IMR-90 (cell line): ENCODE results near the gene DCTD. TPM values are rescaled to one million over a fixed set of nuclear protein-coding genes. Genes with fewer than 3 reads are reported as not detected.

Source experiments
- ATAC-seq: fragments of 200-7000 bp; cut with Tn5 transposase; 2 replicates; pipeline ENCODE4 v1.9.1; 2020; ENCODE audit warnings: low read depth, mild to moderate bottlenecking, moderate library complexity
- BruUV-seq: library from RNA; stranded (reverse); fragments of 400-500 nt; replicated peaks from 2 replicates; lab custom pipeline; 2021; lab: Mats Ljungman, UMichigan
- CTCF ChIA-PET: fragments of 300-600 bp; formaldehyde crosslinking; extraction: SDS; loops from one replicate; lab custom pipeline; 2021; ENCODE audit warnings: antibody characterized with exemption; lab: Yijun Ruan, JAX
- POLR2A ChIA-PET: fragments of 300-600 bp; sonication (Branson Sonifier 250); formaldehyde crosslinking; loops from one replicate; lab custom pipeline; 2022; ENCODE audit warnings: antibody characterized with exemption; ENCODE audit not compliant: unreplicated experiment; lab: Charles Lee
- DNase-seq: peaks from one replicate; pipeline ENCODE4 v3.0.0; 2013
- H2AFZ ChIP-seq: replicated peaks from 2 replicates; pipeline ENCODE3; 2013; ENCODE audit warnings: low read length, mild to moderate bottlenecking; ENCODE audit not compliant: poor library complexity
- H2AK5ac ChIP-seq: 2 replicates; pipeline ENCODE4 v1.6.1; 2013; ENCODE audit warnings: low read depth, low read length, inconsistent platforms
- H2AK9ac ChIP-seq: replicated peaks from 2 replicates; pipeline ENCODE3; 2013; ENCODE audit warnings: mild to moderate bottlenecking, low read depth, low read length, moderate library complexity; ENCODE audit not compliant: poor library complexity
- H2BK120ac ChIP-seq: 2 replicates; pipeline ENCODE4 v1.6.1; 2013; ENCODE audit warnings: low read depth, low read length, inconsistent platforms
- H2BK15ac ChIP-seq: 3 replicates; pipeline ENCODE4 v1.6.1; 2013; ENCODE audit warnings: low read depth, low read length, inconsistent platforms
- H2BK20ac ChIP-seq: 2 replicates; pipeline ENCODE4 v1.6.1; 2013; ENCODE audit warnings: low read depth, mild to moderate bottlenecking, inconsistent platforms, low read length, moderate library complexity
- H2BK5ac ChIP-seq: 2 replicates; pipeline ENCODE4 v1.6.1; 2013; ENCODE audit warnings: mild to moderate bottlenecking, low read depth, low read length, inconsistent platforms; ENCODE audit not compliant: poor library complexity, severe bottlenecking
- H3K14ac ChIP-seq: replicated peaks from 2 replicates; pipeline ENCODE4 v1.6.1; 2013; ENCODE audit warnings: low read depth, low read length, inconsistent platforms
- H3K18ac ChIP-seq: 2 replicates; pipeline ENCODE4 v1.6.1; 2013; ENCODE audit warnings: low read depth, low read length, control low read depth
- H3K23ac ChIP-seq: 2 replicates; pipeline ENCODE4 v1.6.1; 2013; ENCODE audit warnings: low read depth, low read length, inconsistent platforms
- H3K27ac ChIP-seq: 2 replicates; pipeline ENCODE4 v1.5.1; 2013; ENCODE audit warnings: mild to moderate bottlenecking, control low read depth, low read length; ENCODE audit not compliant: insufficient read depth
- H3K27me3 ChIP-seq: 2 replicates; pipeline ENCODE4 v1.6.1; 2013; ENCODE audit warnings: low read length; ENCODE audit not compliant: control insufficient read depth, insufficient read depth
- H3K36me3 ChIP-seq: 2 replicates; pipeline ENCODE4 v1.6.1; 2013; ENCODE audit warnings: low read length, mixed read lengths; ENCODE audit not compliant: control insufficient read depth, insufficient read depth
- H3K4ac ChIP-seq: 2 replicates; pipeline ENCODE4 v1.6.1; 2013; ENCODE audit warnings: low read depth, low read length, inconsistent platforms
- H3K4me1 ChIP-seq: 2 replicates; pipeline ENCODE4 v1.6.1; 2013; ENCODE audit warnings: low read length, mixed read lengths; ENCODE audit not compliant: control insufficient read depth, insufficient read depth
- H3K4me2 ChIP-seq: 2 replicates; pipeline ENCODE4 v1.6.1; 2013; ENCODE audit warnings: low read depth, mild to moderate bottlenecking, control low read depth, low read length, moderate library complexity
- H3K4me3 ChIP-seq: 2 replicates; pipeline ENCODE4 v1.5.1; 2013; ENCODE audit warnings: low read depth, mild to moderate bottlenecking, control low read depth, low read length, moderate library complexity; ENCODE audit not compliant: insufficient read depth
- H3K56ac ChIP-seq: 2 replicates; pipeline ENCODE4 v1.6.1; 2013; ENCODE audit warnings: low read length, inconsistent platforms; ENCODE audit not compliant: insufficient read depth; ENCODE audit errors: extremely low read depth
- H3K79me1 ChIP-seq, 2 experiments: 2 replicates each; pipeline ENCODE4 v1.6.1; 2013; ENCODE audit warnings: low read length in 2 of 2, inconsistent platforms in 1 of 2, low read depth in 1 of 2
- H3K9ac ChIP-seq: 2 replicates; pipeline ENCODE4 v1.6.1; 2013; ENCODE audit warnings: low read depth, low read length, control low read depth
- H3K9me1 ChIP-seq: 2 replicates; pipeline ENCODE4 v1.6.1; 2013; ENCODE audit warnings: low read length, inconsistent platforms; ENCODE audit not compliant: insufficient read depth
- H3K9me3 ChIP-seq: 2 replicates; pipeline ENCODE4 v1.6.1; 2013; ENCODE audit warnings: low read length; ENCODE audit not compliant: control insufficient read depth, insufficient read depth
- H4K20me1 ChIP-seq: 2 replicates; pipeline ENCODE4 v1.6.1; 2013; ENCODE audit warnings: low read length, inconsistent platforms; ENCODE audit not compliant: insufficient read depth
- H4K5ac ChIP-seq: 2 replicates; pipeline ENCODE4 v1.6.1; 2013; ENCODE audit warnings: mild to moderate bottlenecking, low read depth, low read length, control low read depth
- H4K8ac ChIP-seq, 2 experiments: 2 replicates each; pipeline ENCODE4 v1.6.1; 2013; ENCODE audit warnings: low read depth in 2 of 2, low read length in 2 of 2, control low read depth in 1 of 2, inconsistent platforms in 1 of 2
- H4K91ac ChIP-seq: 2 replicates; pipeline ENCODE4 v1.6.1; 2013; ENCODE audit warnings: low read depth, low read length, inconsistent platforms; ENCODE audit not compliant: insufficient read depth
- BHLHE40 ChIP-seq: fragments of 150-350 bp; IDR thresholded peaks from 2 replicates; pipeline ENCODE4 v1.6.1; 2016; ENCODE audit warnings: mild to moderate bottlenecking, low read depth, low read length
- CEBPB ChIP-seq: IDR thresholded peaks from 2 replicates; pipeline ENCODE4 v1.6.1; 2012; ENCODE audit warnings: low read depth, low read length, improper control_type of control experiment
- CHD1 ChIP-seq: IDR thresholded peaks from 2 replicates; pipeline ENCODE4 v1.6.1; 2012; ENCODE audit warnings: low read depth, low read length, improper control_type of control experiment
- FOS ChIP-seq: fragments of 150-350 bp; IDR thresholded peaks from 2 replicates; pipeline ENCODE4 v1.6.1; 2016; ENCODE audit warnings: low read depth, low read length
- MAZ ChIP-seq: IDR thresholded peaks from 2 replicates; pipeline ENCODE4 v1.6.1; 2012; ENCODE audit warnings: low read depth, mild to moderate bottlenecking, low read length, improper control_type of control experiment, moderate library complexity, borderline replicate concordance
- MXI1 ChIP-seq: IDR thresholded peaks from 2 replicates; pipeline ENCODE4 v1.6.1; 2012; ENCODE audit warnings: low read depth, mild to moderate bottlenecking, low read length, moderate library complexity, borderline replicate concordance
- NFE2L2 ChIP-seq: fragments of 150-350 bp; IDR thresholded peaks from 2 replicates; pipeline ENCODE4 v1.6.1; 2016; ENCODE audit warnings: low read depth, mild to moderate bottlenecking, low read length
- POLR2A ChIP-seq: IDR thresholded peaks from 2 replicates; pipeline ENCODE4 v1.6.1; 2012; ENCODE audit warnings: mild to moderate bottlenecking, low read depth, low read length
- RAD21 ChIP-seq: IDR thresholded peaks from 2 replicates; pipeline ENCODE4 v1.6.1; 2012; ENCODE audit warnings: low read length, improper control_type of control experiment
- RCOR1 ChIP-seq: IDR thresholded peaks from 2 replicates; pipeline ENCODE4 v1.6.1; 2012; ENCODE audit warnings: mild to moderate bottlenecking, low read length, improper control_type of control experiment; ENCODE audit not compliant: insufficient replicate concordance
- SMC3 ChIP-seq: fragments of 150-350 bp; IDR thresholded peaks from 2 replicates; pipeline ENCODE4 v1.6.1; 2016; ENCODE audit warnings: low read depth, mild to moderate bottlenecking, antibody characterized with exemption, low read length, moderate library complexity
- WGBS, 2 experiments: methylation state at CpG; one replicate each; pipeline versions ENCODE4 v1.1.5 to v1.1.7; 2013; ENCODE audit warnings: missing lambda C conversion rate in 2 of 2; ENCODE audit not compliant: insufficient read length in 1 of 2; ENCODE audit errors: extremely low coverage in 2 of 2; 5-methylcytosine and 5-hydroxymethylcytosine counted together
- dilution Hi-C: fragments of 300-500 bp; cut with HindIII; formaldehyde crosslinking; loops from one replicate; pipeline ENCODE4 v1.14.3; 2018; ENCODE audit warnings: low sequenced_read_pairs; ENCODE audit not compliant: unreplicated experiment
- in situ Hi-C: fragments of 300-500 bp; cut with MboI; formaldehyde crosslinking; loops from 3 replicates; pipeline ENCODE4 v1.14.3; 2019; ENCODE audit warnings: low sequenced_read_pairs, inconsistent platforms, mixed read lengths
- intact Hi-C: fragments of 100-400 bp; cut with micrococcal nuclease; formaldehyde crosslinking; loops from 2 replicates; pipeline ENCODE4 v1.10.0; 2022
- polyA plus RNA-seq, 3 experiments: library from polyadenylated mRNA; depleted of rRNA; stranded (reverse); fragments of >200 nt; gene quantifications; 2 replicates each; pipeline ENCODE4 v1.2.3, GENCODE V29; 2012; ENCODE audit warnings: low replicate concordance in 1 of 3
- total RNA-seq: library from RNA; depleted of rRNA; stranded (reverse); fragments of >200 nt; gene quantifications from 2 replicates; pipeline ENCODE4 v1.2.3, GENCODE V29; 2012
- TF ChIP-seq, protein P1 (sequence below): fragments of 150-350 bp; IDR thresholded peaks from 2 replicates; pipeline ENCODE4 v1.6.1; 2016; ENCODE audit warnings: low read depth, mild to moderate bottlenecking, low read length, moderate library complexity, borderline replicate concordance
- TF ChIP-seq, protein P2 (sequence below): conservative IDR thresholded peaks from 2 replicates; pipeline ENCODE4 v1.5.1; 2012; ENCODE audit warnings: mild to moderate bottlenecking, low read depth, low read length, improper control_type of control experiment

The DCTD gene
- total and polyA plus RNA-seq, 2 of the 4 experiments (the other 2 are of a cell fraction), result 90.3 to 127 TPM

- TF ChIP-seq CHD1, result no peak
- no peak for TF ChIP-seq RAD21
- no peak for TF ChIP-seq POLR2A
- no peak for TF ChIP-seq FOS
- no peak for TF ChIP-seq BHLHE40
- no peak for TF ChIP-seq SMC3
- no peak for TF ChIP-seq CEBPB
- TF ChIP-seq MXI1, result no peak
- no peak for TF ChIP-seq RCOR1
- no peak for TF ChIP-seq MAZ
- TF ChIP-seq, protein P1, sequence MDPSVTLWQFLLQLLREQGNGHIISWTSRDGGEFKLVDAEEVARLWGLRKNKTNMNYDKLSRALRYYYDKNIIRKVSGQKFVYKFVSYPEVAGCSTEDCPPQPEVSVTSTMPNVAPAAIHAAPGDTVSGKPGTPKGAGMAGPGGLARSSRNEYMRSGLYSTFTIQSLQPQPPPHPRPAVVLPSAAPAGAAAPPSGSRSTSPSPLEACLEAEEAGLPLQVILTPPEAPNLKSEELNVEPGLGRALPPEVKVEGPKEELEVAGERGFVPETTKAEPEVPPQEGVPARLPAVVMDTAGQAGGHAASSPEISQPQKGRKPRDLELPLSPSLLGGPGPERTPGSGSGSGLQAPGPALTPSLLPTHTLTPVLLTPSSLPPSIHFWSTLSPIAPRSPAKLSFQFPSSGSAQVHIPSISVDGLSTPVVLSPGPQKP, result no peak
- no peak for TF ChIP-seq NFE2L2
- TF ChIP-seq, protein P2, sequence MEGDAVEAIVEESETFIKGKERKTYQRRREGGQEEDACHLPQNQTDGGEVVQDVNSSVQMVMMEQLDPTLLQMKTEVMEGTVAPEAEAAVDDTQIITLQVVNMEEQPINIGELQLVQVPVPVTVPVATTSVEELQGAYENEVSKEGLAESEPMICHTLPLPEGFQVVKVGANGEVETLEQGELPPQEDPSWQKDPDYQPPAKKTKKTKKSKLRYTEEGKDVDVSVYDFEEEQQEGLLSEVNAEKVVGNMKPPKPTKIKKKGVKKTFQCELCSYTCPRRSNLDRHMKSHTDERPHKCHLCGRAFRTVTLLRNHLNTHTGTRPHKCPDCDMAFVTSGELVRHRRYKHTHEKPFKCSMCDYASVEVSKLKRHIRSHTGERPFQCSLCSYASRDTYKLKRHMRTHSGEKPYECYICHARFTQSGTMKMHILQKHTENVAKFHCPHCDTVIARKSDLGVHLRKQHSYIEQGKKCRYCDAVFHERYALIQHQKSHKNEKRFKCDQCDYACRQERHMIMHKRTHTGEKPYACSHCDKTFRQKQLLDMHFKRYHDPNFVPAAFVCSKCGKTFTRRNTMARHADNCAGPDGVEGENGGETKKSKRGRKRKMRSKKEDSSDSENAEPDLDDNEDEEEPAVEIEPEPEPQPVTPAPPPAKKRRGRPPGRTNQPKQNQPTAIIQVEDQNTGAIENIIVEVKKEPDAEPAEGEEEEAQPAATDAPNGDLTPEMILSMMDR, result no peak
- Histone ChIP-seq H3K14ac (no peak overlapping the region), H3K4me2 (no peak overlapping the region), H4K20me1 (no peaks in the 10 kb centered on the region), H3K79me1 (no peaks in the 10 kb centered on the region), H2BK15ac (no peak overlapping the region), H3K27ac (no peak overlapping the region), H2AK5ac (no peak overlapping the region), H3K4me3 (no peak overlapping the region), H2BK120ac (no peak overlapping the region), H3K9ac (no peak overlapping the region), H2AK9ac (no peak overlapping the region), H3K23ac (no peak overlapping the region), H4K91ac (no peak overlapping the region), H3K4ac (no peak overlapping the region), H4K5ac (no peak overlapping the region), H3K18ac (no peak overlapping the region), H3K36me3 (no peaks in the 10 kb centered on the region; the same call in 1 of the 2 replicates), H3K9me1 (no peaks in the 10 kb centered on the region; the same call in 1 of the 2 replicates), H3K27me3 (no peaks in the 10 kb centered on the region), H2AFZ (no peak overlapping the region), H3K56ac (no peak overlapping the region), H4K8ac (no peak overlapping the region), H2BK20ac (no peak overlapping the region), H3K9me3 (no peaks in the 10 kb centered on the region), H2BK5ac (no peak overlapping the region), H3K4me1 (no peaks in the 10 kb centered on the region; the same call in 1 of the 2 replicates)
- BruUV-seq, result no TSS peak
- in situ Hi-C loops (no loop called here), dilution Hi-C loops (no loop called here), intact Hi-C loops (no loop called here)
- 85% methylated on average over 6 of the region's 20 CpGs; no CpG with 5 or more reads in 1 of the 2 experiments for WGBS, 2 experiments
- POLR2A ChIA-PET, result no interaction called here
- ATAC-seq (no peak), DNase-seq (no peak)
- CTCF ChIA-PET, result no interaction called here
These were observed 41.5 kb downstream of the DCTD start for GRCh38 chr4:182875453-182876405.
